ENCODE results near the gene RCHY1. TPM values are rescaled to one million over a fixed set of nuclear protein-coding genes. Genes with fewer than 3 reads are reported as not detected.

RCHY1 gene
- 10.8 and 20.6 TPM in 2 replicates for total RNA-seq

GRCh38 chr4:75514131-75514948, at the start of gene RCHY1, which contains the start of gene THAP6:
Gene RCHY1 (minus strand): TSS chr4:75514403. CDS start chr4:75514286, 117 bp downstream.
Gene THAP6 (plus strand): TSS chr4:75514473. CDS start chr4:75515453, 980 bp downstream.

GRCh38 chr4:75555294-75556164, 41.3 kb upstream of the RCHY1 start, which contains the start of gene ODAPH:
Gene ODAPH (plus strand): TSS chr4:75556066. CDS start chr4:75556083, 17 bp downstream.

Other genes with a start within 250 kb of the RCHY1 start
- 5.7 and 7.3 TPM in 2 replicates for gene THAP6, start 70 bp upstream of the RCHY1 start, total RNA-seq
- not detected in 2 replicates for gene ODAPH, start 41.7 kb upstream of the RCHY1 start, total RNA-seq
- gene CDKL2, start 116.1 kb upstream of the RCHY1 start, total RNA-seq: 0.60 and 1.1 TPM in 2 replicates
- 115 and 124 TPM in 2 replicates for gene G3BP2, start 159.0 kb upstream of the RCHY1 start, total RNA-seq
- 47.8 and 66.4 TPM in 2 replicates for gene USO1, start 210.2 kb upstream of the RCHY1 start, total RNA-seq

All from airway epithelial cell (primary cell).